SK-N-SH (cell line): Measurements from ENCODE around the gene GDPD5. TPM values are rescaled to one million over a fixed set of nuclear protein-coding genes. Genes with fewer than 3 reads are reported as not detected.

Experiments used
- CTCF ChIA-PET: fragments of 300-600, 350-600 bp; formaldehyde crosslinking; extraction: SDS; loops from one replicate; lab custom pipeline; 2021; lab: Yijun Ruan, JAX
- POLR2A ChIA-PET: fragments of 350-600 bp; sonication (Branson Sonifier 250); formaldehyde crosslinking; extraction: SDS; loops from one replicate; lab custom pipeline; 2020; ENCODE audit warnings: antibody characterized with exemption, inconsistent platforms; lab: Yijun Ruan, JAX
- DNase-seq: peaks from one replicate; pipeline ENCODE4 v3.0.0; 2012
- H2AFZ ChIP-seq: fragments of 200-600 bp; sonication (generic); 2 replicates; pipeline ENCODE4 v1.8.1; 2016; ENCODE audit warnings: antibody characterized with exemption, mild to moderate bottlenecking, low read depth
- H3F3A ChIP-seq: fragments of 200-600 bp; sonication (generic); replicated peaks from 2 replicates; pipeline ENCODE3; 2016; ENCODE audit warnings: antibody characterized with exemption, mild to moderate bottlenecking; ENCODE audit not compliant: insufficient read depth
- H3K27ac ChIP-seq, 2 experiments: fragments of 200-500 bp in 1 of 2; fragments of 200-600 bp in 1 of 2; sonication (Bioruptor generic) in 1 of 2; sonication (generic), shearing (Covaris generic) in 1 of 2; 2 replicates each; pipeline versions ENCODE4 v1.5.1 to v1.6.1; 2014 to 2016; ENCODE audit warnings: low read depth in 2 of 2, inconsistent platforms in 1 of 2, low read length in 1 of 2, mild to moderate bottlenecking in 1 of 2, mixed read lengths in 1 of 2
- H3K27me3 ChIP-seq: fragments of 200-600 bp; sonication (generic), shearing (Covaris generic); 2 replicates; pipeline ENCODE4 v1.6.1; 2016; ENCODE audit warnings: mixed run types; ENCODE audit not compliant: insufficient read depth
- H3K36me3 ChIP-seq, 2 experiments: fragments of 200-500 bp in 1 of 2; fragments of 200-600 bp in 1 of 2; sonication (Bioruptor generic) in 1 of 2; sonication (generic) in 1 of 2; replicated peaks in 1 of 2; 2 replicates each; pipeline versions ENCODE3 to v1.5.1; 2014 to 2016; ENCODE audit warnings: low read length in 1 of 2, mild to moderate bottlenecking in 1 of 2; ENCODE audit not compliant: insufficient read depth in 2 of 2, control insufficient read depth in 1 of 2
- H3K4me1 ChIP-seq, 2 experiments: fragments of 200-500 bp in 1 of 2; fragments of 200-600 bp in 1 of 2; sonication (Bioruptor generic) in 1 of 2; sonication (generic), shearing (Covaris generic) in 1 of 2; 2 replicates each; pipeline versions ENCODE4 v1.5.1 to v1.6.1; 2014 to 2016; ENCODE audit warnings: low read depth in 1 of 2, low read length in 1 of 2, mixed run types in 1 of 2; ENCODE audit not compliant: insufficient read depth in 2 of 2, control insufficient read depth in 1 of 2
- H3K4me2 ChIP-seq: fragments of 200-600 bp; sonication (generic), shearing (Covaris generic); 2 replicates; pipeline ENCODE4 v1.6.1; 2017; ENCODE audit warnings: mixed run types
- H3K4me3 ChIP-seq, 2 experiments: fragments of 200-500 bp in 1 of 2; fragments of 200-600 bp in 1 of 2; sonication (Bioruptor generic) in 1 of 2; sonication (generic), shearing (Covaris generic) in 1 of 2; 2 replicates each; pipeline versions ENCODE4 v1.5.1 to v1.8.1; 2014 to 2016; ENCODE audit warnings: low read depth in 2 of 2, inconsistent platforms in 1 of 2, low read length in 1 of 2, mild to moderate bottlenecking in 1 of 2, mixed read lengths in 1 of 2, moderate library complexity in 1 of 2
- H3K79me2 ChIP-seq: fragments of 200-600 bp; sonication (generic); 2 replicates; pipeline ENCODE4 v1.8.1; 2017; ENCODE audit warnings: mild to moderate bottlenecking; ENCODE audit not compliant: insufficient read depth
- H3K9ac ChIP-seq: fragments of 200-600 bp; sonication (generic); 2 replicates; pipeline ENCODE4 v1.6.1; 2017; ENCODE audit warnings: mixed run types
- H3K9me2 ChIP-seq: fragments of 200-600 bp; sonication (generic); 2 replicates; pipeline ENCODE4 v1.6.1; 2017; ENCODE audit warnings: mixed run types
- H3K9me3 ChIP-seq: fragments of 200-600 bp; sonication (generic); 2 replicates; pipeline ENCODE4 v1.6.1; 2017; ENCODE audit warnings: mixed run types, mild to moderate bottlenecking, moderate library complexity
- H4K20me1 ChIP-seq: fragments of 200-600 bp; sonication (generic); 2 replicates; pipeline ENCODE4 v1.6.1; 2017; ENCODE audit warnings: mild to moderate bottlenecking, mixed run types; ENCODE audit not compliant: insufficient read depth
- CHD2 ChIP-seq: fragments of 150-350 bp; IDR thresholded peaks from 2 replicates; pipeline ENCODE4 v1.6.1; 2018; ENCODE audit warnings: low read length; ENCODE audit not compliant: partially characterized antibody
- CTCF ChIP-seq: fragments of 200-600 bp; sonication (generic); IDR thresholded peaks from 2 replicates; pipeline ENCODE4 v1.6.1; 2017; ENCODE audit warnings: antibody characterized with exemption, mild to moderate bottlenecking, moderate library complexity
- ELF1 ChIP-seq: IDR thresholded peaks from 2 replicates; pipeline ENCODE4 v1.4.0; 2012
- EP300 ChIP-seq, 2 experiments: IDR thresholded peaks; 2 replicates each; pipeline versions ENCODE4 v1.4.0 to v1.6.1; 2012; ENCODE audit warnings: borderline replicate concordance in 1 of 2, low read depth in 1 of 2, low read length in 1 of 2
- GATA2 ChIP-seq: sonication (generic); formaldehyde crosslinking; IDR thresholded peaks from 2 replicates; pipeline ENCODE4 v1.5.0; 2020; ENCODE audit warnings: mild to moderate bottlenecking, missing genetic modification reagents
- MEF2A ChIP-seq: IDR thresholded peaks from 2 replicates; pipeline ENCODE4 v1.4.0; 2012; ENCODE audit warnings: low read depth, borderline replicate concordance
- NFIC ChIP-seq: IDR thresholded peaks from 2 replicates; pipeline ENCODE4 v1.4.0; 2012; ENCODE audit warnings: borderline replicate concordance
- RAD21 ChIP-seq: IDR thresholded peaks from 2 replicates; pipeline ENCODE4 v1.6.1; 2012; ENCODE audit warnings: mild to moderate bottlenecking, low read length
- RFX5 ChIP-seq: IDR thresholded peaks from 2 replicates; pipeline ENCODE4 v1.6.1; 2012; ENCODE audit warnings: mild to moderate bottlenecking, improper control_type of control experiment, low read length
- RXRA ChIP-seq: IDR thresholded peaks from 2 replicates; pipeline ENCODE4 v1.4.0; 2012; ENCODE audit warnings: low read depth, mild to moderate bottlenecking, borderline replicate concordance
- SMC3 ChIP-seq: IDR thresholded peaks from 2 replicates; pipeline ENCODE4 v1.6.1; 2012; ENCODE audit warnings: low read depth, low read length, improper control_type of control experiment
- TCF12 ChIP-seq: IDR thresholded peaks from 2 replicates; pipeline ENCODE4 v1.4.0; 2012
- YY1 ChIP-seq: IDR thresholded peaks from 2 replicates; pipeline ENCODE4 v1.4.0; 2012; ENCODE audit warnings: low read depth, mild to moderate bottlenecking
- ZBTB33 ChIP-seq: IDR thresholded peaks from 2 replicates; pipeline ENCODE4 v1.4.0; 2012; ENCODE audit warnings: low read depth, borderline replicate concordance
- WGBS: methylation state at CpG from one replicate; pipeline ENCODE4 v1.1.6; 2017; ENCODE audit warnings: low lambda C conversion rate; 5-methylcytosine and 5-hydroxymethylcytosine counted together
- polyA plus RNA-seq, 3 experiments: library from polyadenylated mRNA; depleted of rRNA; stranded (reverse); fragments of >200 nt; gene quantifications; 2 replicates each; pipeline ENCODE4 v1.2.3, GENCODE V29; 2012
- TF ChIP-seq, protein P1 (sequence below): fragments of 150-350 bp; IDR thresholded peaks from 2 replicates; pipeline ENCODE4 v1.6.1; 2016; ENCODE audit warnings: mild to moderate bottlenecking, low read depth, low read length
- TF ChIP-seq, protein P2 (sequence below): IDR thresholded peaks from 2 replicates; pipeline ENCODE4 v1.6.1; 2012; ENCODE audit warnings: mild to moderate bottlenecking, low read depth, low read length, moderate library complexity
- TF ChIP-seq, protein P3 (sequence below): IDR thresholded peaks from 2 replicates; pipeline ENCODE4 v1.4.0; 2012; ENCODE audit warnings: low read depth
- TF ChIP-seq, protein P4 (sequence below): IDR thresholded peaks from 2 replicates; pipeline ENCODE4 v1.4.0; 2012; ENCODE audit warnings: low read depth, borderline replicate concordance

GDPD5 gene
- polyA plus RNA-seq, 1 of the 3 experiments (the other 2 are of a cell fraction): 2.2 TPM

- Histone ChIP-seq H3F3A (peaks cover 1% of the 10 kb centered on the region), H3K36me3 (no peaks in the 10 kb centered on the region), H3K4me3 (no peak overlapping the region), H3K4me2 (no peak overlapping the region), H3K27ac (no peak overlapping the region)
- DNase-seq: no peak
- CTCF ChIA-PET: interaction anchor here (0.6 to 1.5 kb wide), 12 partner anchors 11 to 320 kb away, joined by 3 to 7 read pairs (median 4); no protein-coding TSS in a partner anchor
- TF ChIP-seq, protein P1, sequence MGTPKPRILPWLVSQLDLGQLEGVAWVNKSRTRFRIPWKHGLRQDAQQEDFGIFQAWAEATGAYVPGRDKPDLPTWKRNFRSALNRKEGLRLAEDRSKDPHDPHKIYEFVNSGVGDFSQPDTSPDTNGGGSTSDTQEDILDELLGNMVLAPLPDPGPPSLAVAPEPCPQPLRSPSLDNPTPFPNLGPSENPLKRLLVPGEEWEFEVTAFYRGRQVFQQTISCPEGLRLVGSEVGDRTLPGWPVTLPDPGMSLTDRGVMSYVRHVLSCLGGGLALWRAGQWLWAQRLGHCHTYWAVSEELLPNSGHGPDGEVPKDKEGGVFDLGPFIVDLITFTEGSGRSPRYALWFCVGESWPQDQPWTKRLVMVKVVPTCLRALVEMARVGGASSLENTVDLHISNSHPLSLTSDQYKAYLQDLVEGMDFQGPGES: no peak
- TF ChIP-seq RAD21 (no peak), MEF2A (no peak), RXRA (no peak), EP300 (IDR thresholded peaks at IDR 0.05; ENCODE audit: borderline replicate concordance in 1 of 2, low read depth in 1 of 2, low read length in 1 of 2) (no peak), TCF12 (no peak), RFX5 (no peak), NFIC (no peak), ELF1 (no peak), YY1 (no peak), CHD2 (no peak), GATA2 (no peak), CTCF (no peak), SMC3 (no peak), ZBTB33 (no peak)
- TF ChIP-seq, protein P2, sequence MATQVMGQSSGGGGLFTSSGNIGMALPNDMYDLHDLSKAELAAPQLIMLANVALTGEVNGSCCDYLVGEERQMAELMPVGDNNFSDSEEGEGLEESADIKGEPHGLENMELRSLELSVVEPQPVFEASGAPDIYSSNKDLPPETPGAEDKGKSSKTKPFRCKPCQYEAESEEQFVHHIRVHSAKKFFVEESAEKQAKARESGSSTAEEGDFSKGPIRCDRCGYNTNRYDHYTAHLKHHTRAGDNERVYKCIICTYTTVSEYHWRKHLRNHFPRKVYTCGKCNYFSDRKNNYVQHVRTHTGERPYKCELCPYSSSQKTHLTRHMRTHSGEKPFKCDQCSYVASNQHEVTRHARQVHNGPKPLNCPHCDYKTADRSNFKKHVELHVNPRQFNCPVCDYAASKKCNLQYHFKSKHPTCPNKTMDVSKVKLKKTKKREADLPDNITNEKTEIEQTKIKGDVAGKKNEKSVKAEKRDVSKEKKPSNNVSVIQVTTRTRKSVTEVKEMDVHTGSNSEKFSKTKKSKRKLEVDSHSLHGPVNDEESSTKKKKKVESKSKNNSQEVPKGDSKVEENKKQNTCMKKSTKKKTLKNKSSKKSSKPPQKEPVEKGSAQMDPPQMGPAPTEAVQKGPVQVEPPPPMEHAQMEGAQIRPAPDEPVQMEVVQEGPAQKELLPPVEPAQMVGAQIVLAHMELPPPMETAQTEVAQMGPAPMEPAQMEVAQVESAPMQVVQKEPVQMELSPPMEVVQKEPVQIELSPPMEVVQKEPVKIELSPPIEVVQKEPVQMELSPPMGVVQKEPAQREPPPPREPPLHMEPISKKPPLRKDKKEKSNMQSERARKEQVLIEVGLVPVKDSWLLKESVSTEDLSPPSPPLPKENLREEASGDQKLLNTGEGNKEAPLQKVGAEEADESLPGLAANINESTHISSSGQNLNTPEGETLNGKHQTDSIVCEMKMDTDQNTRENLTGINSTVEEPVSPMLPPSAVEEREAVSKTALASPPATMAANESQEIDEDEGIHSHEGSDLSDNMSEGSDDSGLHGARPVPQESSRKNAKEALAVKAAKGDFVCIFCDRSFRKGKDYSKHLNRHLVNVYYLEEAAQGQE: no peak
- TF ChIP-seq, protein P3, sequence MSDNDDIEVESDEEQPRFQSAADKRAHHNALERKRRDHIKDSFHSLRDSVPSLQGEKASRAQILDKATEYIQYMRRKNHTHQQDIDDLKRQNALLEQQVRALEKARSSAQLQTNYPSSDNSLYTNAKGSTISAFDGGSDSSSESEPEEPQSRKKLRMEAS: no peak
- TF ChIP-seq, protein P4, sequence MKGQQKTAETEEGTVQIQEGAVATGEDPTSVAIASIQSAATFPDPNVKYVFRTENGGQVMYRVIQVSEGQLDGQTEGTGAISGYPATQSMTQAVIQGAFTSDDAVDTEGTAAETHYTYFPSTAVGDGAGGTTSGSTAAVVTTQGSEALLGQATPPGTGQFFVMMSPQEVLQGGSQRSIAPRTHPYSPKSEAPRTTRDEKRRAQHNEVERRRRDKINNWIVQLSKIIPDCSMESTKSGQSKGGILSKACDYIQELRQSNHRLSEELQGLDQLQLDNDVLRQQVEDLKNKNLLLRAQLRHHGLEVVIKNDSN: no peak
- TF ChIP-seq, all 33 proteins: peak for 0
- H4K20me1 ChIP-seq: no peaks in the 10 kb centered on the region
- WGBS: 91% methylated on average over 5 of the region's 8 CpGs
- H3K9ac ChIP-seq: no peak overlapping the region
- no peaks in the 10 kb centered on the region for H3K79me2 ChIP-seq
- POLR2A ChIA-PET: interaction anchor here (0.7 kb wide), 1 partner anchor 13 kb away, joined by 3 read pairs; the partner anchor contains the start of gene SERPINH1
- no peaks in the 10 kb centered on the region for H3K27me3 ChIP-seq
- no peak overlapping the region for H2AFZ ChIP-seq
- peaks cover 3 to 22% of the 10 kb centered on the region in 2 experiments for H3K4me1 ChIP-seq
- no peaks in the 10 kb centered on the region for H3K9me2 ChIP-seq
- no peaks in the 10 kb centered on the region for H3K9me3 ChIP-seq
Observed at GRCh38 chr11:75548595-75549272, 23.0 kb upstream of the GDPD5 start.
